Astrocyte of the cerebellum (primary cell): ENCODE data around the gene TERB1.

Experiments
- DNase-seq: peaks from one replicate; pipeline ENCODE4 v3.0.0-alpha.2; 2011; ENCODE audit warnings: low read depth
- H3K4me3 ChIP-seq: 2 replicates; pipeline ENCODE4 v1.5.1; 2011; ENCODE audit warnings: mild to moderate bottlenecking, low read depth, low read length, moderate library complexity
- CTCF ChIP-seq: IDR thresholded peaks from 2 replicates; pipeline ENCODE4 v1.5.1; 2012; ENCODE audit warnings: low read length, low read depth, moderate library complexity, mild to moderate bottlenecking; ENCODE audit errors: missing control alignments
- in situ Hi-C: cut with HindIII; loops from 2 replicates; pipeline ENCODE4 v1.10.0; 2017; ENCODE audit warnings: low sequenced_read_pairs

Gene TERB1

GRCh38 chr16:66847533-66848067 is 46.2 kb upstream of the TERB1 start:
- no peak for DNase-seq
- TF ChIP-seq CTCF, result no peak
- in situ Hi-C loops, result no loop called here
- no peak overlapping the region for H3K4me3 ChIP-seq

- TF ChIP-seq CTCF, result no peak
- in situ Hi-C loops, result no loop called here
- no peak overlapping the region for H3K4me3 ChIP-seq
- no peak for DNase-seq
Observed at GRCh38 chr16:66846831-66847230, 45.4 kb upstream of the TERB1 start.

GRCh38 chr16:66846266-66846665 is 44.9 kb upstream of the TERB1 start:
- no peak overlapping the region for H3K4me3 ChIP-seq
- DNase-seq, result no peak
- TF ChIP-seq CTCF, result no peak
- in situ Hi-C loops, result no loop called here

- DNase-seq, result no peak
- no peak for TF ChIP-seq CTCF
- no peak overlapping the region for H3K4me3 ChIP-seq
- in situ Hi-C loops, result no loop called here
Observed at GRCh38 chr16:66845791-66846221, 44.4 kb upstream of the TERB1 start.

GRCh38 chr16:66845080-66845410 is 43.7 kb upstream of the TERB1 start:
- in situ Hi-C loops, result no loop called here
- no peak for TF ChIP-seq CTCF
- peak overlapping the region; percentile 42 for H3K4me3 ChIP-seq
- no peak for DNase-seq

- peak within 1 kb of the TSS; percentile 42 for H3K4me3 ChIP-seq
- no peak for DNase-seq
Observed at GRCh38 chr16:66844342-66845079, 43.1 kb upstream of the TERB1 start, which contains the start of gene CA7. Gene CA7 (plus strand): TSS chr16:66844414. CDS start chr16:66844488, 74 bp downstream.

More at GRCh38 chr16:66844342-66845079, 43.1 kb upstream of the TERB1 start, which contains the start of gene CA7:
- no peak for TF ChIP-seq CTCF
- in situ Hi-C loops, result no loop called here
